D721Med (cell line): ENCODE measurements around the gene BRD1.
"Not testable (repeated sequence)": the region's sequence is repeated elsewhere in the genome, so short reads cannot be mapped to it uniquely, and the experiment has no call there.

Experiments used
- DNase-seq: peaks from one replicate; pipeline ENCODE4 v3.0.0; 2011; ENCODE audit warnings: low spot score; ENCODE audit not compliant: insufficient read length
- FAIRE-seq: peaks from 2 replicates; lab custom pipeline; 2011; peaks lifted over from hg19 to GRCh38; lab: Jason Lieb, UNC
- CTCF ChIP-seq: IDR thresholded peaks from 2 replicates; pipeline ENCODE4 v1.5.1; 2012; ENCODE audit warnings: mild to moderate bottlenecking, control low read depth; ENCODE audit not compliant: insufficient read depth; ENCODE audit errors: missing control alignments

The BRD1 gene

GRCh38 chr22:49763138-49763537 is 64.5 kb downstream of the BRD1 start:
- no peak for TF ChIP-seq CTCF
- FAIRE-seq (no peak), DNase-seq (no peak)

- FAIRE-seq, DNase-seq: not testable (repeated sequence)
These were observed 65.1 kb downstream of the BRD1 start for GRCh38 chr22:49762571-49762970.

DNA sequence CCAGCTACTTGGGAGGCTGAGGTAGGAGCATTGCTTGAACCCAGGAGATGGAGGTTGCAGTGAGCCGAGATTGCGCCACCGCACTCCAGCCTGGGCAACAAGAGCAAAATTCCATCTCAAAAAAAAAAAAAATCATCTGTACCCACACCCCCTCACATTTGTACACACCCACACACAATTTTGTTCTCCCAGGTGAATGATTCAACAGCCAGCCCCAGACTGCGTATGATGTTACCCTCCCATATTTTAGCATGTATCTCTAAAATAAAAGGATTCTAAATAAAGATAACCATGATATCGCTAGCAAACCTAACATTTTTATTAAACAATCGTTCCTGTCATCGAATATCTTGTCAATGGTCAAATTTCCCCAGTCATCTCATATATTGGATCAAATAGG is 65.8 kb downstream of the BRD1 start:
- DNase-seq: no peak
- no peak for FAIRE-seq
- TF ChIP-seq CTCF: no peak

- FAIRE-seq: no peak
- DNase-seq: no peak
- TF ChIP-seq CTCF: no peak
These were observed 66.8 kb downstream of the BRD1 start for GRCh38 chr22:49760630-49761571.

GRCh38 chr22:49760280-49760629 is 67.4 kb downstream of the BRD1 start:
- no peak for TF ChIP-seq CTCF
- FAIRE-seq (no peak), DNase-seq (no peak)

GRCh38 chr22:49756676-49757075 is 71.0 kb downstream of the BRD1 start:
- DNase-seq (no peak), FAIRE-seq (no peak)
- TF ChIP-seq CTCF: no peak

DNA sequence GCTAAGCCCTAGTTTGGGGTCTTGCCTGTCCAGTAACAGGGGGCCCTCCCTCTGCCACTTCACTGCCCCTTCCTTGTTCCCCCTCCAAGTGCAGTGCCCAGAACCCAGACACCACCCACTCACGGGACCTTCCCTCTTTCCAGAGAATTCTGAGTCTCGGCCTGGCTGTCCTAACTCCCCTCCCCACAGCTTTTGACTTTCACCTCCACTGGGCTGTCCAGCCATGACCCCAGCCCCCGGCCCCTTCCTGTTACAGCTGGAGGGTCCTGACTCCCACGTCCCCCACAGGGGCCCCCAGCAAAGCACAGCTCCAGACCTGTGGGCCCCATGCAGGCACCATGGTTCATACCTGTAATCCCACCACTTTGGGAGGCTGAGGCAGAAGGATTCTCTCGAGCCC is 71.5 kb downstream of the BRD1 start:
- TF ChIP-seq CTCF: no peak
- FAIRE-seq (no peak), DNase-seq (no peak)
